ENCODE measurements around the gene SLC46A3.

SLC46A3 gene

DNA sequence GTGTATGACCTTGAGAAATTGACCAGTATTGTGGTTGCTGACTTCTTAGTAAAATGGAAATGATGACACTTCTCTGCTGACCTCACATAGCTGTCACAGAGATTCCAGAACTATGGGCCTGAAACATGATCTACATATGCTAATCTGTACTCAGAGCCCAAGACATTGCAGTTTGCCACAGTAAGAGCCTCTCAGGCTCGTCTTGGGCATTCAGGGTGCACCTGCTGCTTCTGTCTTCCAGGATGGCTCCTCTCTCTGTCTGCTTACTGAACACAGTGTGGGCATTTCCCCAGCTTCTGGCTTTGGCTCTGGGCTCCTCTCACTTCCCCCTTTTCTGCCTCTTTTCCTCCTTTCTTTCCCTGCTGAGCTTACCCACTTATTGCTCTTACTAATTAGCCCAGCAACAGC lies 22.3 kb upstream of the SLC46A3 start:
- TF ChIP-seq, protein P1, sequence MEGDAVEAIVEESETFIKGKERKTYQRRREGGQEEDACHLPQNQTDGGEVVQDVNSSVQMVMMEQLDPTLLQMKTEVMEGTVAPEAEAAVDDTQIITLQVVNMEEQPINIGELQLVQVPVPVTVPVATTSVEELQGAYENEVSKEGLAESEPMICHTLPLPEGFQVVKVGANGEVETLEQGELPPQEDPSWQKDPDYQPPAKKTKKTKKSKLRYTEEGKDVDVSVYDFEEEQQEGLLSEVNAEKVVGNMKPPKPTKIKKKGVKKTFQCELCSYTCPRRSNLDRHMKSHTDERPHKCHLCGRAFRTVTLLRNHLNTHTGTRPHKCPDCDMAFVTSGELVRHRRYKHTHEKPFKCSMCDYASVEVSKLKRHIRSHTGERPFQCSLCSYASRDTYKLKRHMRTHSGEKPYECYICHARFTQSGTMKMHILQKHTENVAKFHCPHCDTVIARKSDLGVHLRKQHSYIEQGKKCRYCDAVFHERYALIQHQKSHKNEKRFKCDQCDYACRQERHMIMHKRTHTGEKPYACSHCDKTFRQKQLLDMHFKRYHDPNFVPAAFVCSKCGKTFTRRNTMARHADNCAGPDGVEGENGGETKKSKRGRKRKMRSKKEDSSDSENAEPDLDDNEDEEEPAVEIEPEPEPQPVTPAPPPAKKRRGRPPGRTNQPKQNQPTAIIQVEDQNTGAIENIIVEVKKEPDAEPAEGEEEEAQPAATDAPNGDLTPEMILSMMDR (IDR thresholded peaks at IDR 0.05; ENCODE audit: low read depth, low read length), result no peak
- Histone ChIP-seq H3K4me3 (ENCODE audit: low read depth, low read length) (no peak overlapping the region), H3K36me3 (no peaks in the 10 kb centered on the region), H3K4me1 (no peaks in the 10 kb centered on the region; the same call in 1 of the 2 replicates), H3K9me3 (no peaks in the 10 kb centered on the region), H3K27me3 (no peaks in the 10 kb centered on the region)
- DNase-seq, result no peak

DNA sequence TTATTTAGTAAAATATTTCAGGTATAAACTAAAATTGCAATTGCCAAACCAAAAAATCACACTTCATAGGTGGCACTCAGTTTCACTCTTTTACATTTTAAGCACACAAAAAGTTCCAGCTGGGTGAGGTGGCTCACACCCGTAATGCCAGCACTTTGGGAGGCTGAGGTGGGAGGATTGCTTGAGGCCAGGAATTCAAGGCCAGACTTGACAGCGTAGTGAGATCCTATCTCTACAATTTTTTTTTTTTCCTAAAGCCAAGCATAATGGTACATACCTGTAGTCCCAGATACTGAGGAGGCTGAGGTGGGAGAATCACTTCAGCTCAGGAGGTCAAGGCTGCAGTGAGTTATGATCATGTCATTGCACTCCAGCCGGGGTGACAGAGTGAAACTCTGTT lies 20.6 kb upstream of the SLC46A3 start:
- Histone ChIP-seq H3K36me3 (no peaks in the 10 kb centered on the region), H3K9me3 (no peaks in the 10 kb centered on the region), H3K4me3 (ENCODE audit: low read depth, low read length) (no peak overlapping the region), H3K27me3 (no peaks in the 10 kb centered on the region), H3K4me1 (no peaks in the 10 kb centered on the region; the same call in 1 of the 2 replicates)
- TF ChIP-seq, protein P1 (IDR thresholded peaks at IDR 0.05; ENCODE audit: low read depth, low read length), result no peak
- DNase-seq, result no peak

DNA sequence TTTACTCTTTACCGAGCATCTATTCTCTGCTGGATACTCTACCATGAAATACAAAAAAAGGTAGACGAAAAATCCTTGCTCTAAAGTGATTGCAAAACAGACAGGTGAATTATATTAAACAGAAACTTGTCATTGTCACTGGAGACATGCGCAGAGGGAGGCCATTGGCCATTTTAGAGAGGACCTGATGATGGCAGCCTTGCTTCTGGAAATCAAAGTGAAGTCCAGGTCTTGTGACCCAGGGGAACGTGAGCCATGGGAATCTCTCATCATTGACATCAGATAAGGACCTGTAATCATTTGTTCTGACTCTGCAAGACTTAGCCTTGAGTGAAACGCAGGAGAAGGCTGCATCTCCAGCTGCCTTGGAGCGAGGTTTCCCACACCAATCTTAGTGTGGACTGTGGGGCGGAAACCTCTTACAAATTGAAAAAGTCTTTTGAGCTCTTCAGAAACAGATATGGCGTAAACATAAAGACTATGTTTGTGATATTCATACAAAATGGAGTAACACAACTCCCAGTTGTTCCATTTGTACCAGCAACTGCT lies 16.8 kb upstream of the SLC46A3 start:
- DNase-seq, result no peak
- Histone ChIP-seq H3K9me3 (no peaks in the 10 kb centered on the region), H3K36me3 (no peaks in the 10 kb centered on the region), H3K27me3 (no peaks in the 10 kb centered on the region), H3K4me3 (ENCODE audit: low read depth, low read length) (no peak overlapping the region), H3K4me1 (no peaks in the 10 kb centered on the region)
- TF ChIP-seq, protein P1 (IDR thresholded peaks at IDR 0.05; ENCODE audit: low read depth, low read length), result no peak

DNA sequence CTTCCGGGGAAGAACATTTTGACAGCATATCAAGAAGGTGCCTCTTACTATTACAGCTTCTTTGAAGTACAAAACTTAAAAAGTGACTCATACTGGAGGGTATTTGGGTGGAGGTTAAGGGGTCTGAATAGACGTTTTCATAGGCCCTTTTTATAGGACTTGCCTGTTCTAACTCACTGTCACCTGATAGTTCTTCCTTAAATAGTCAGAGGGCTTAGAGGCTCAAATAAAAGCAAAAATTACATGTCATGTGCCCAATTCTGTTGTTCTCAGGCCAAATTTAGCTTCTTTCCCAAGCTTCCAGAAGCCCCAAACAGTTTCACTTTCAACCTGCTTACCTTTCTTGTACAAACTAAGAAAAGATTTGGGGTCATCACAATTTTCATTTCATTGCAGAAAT lies 16.1 kb upstream of the SLC46A3 start:
- TF ChIP-seq, protein P1 (IDR thresholded peaks at IDR 0.05; ENCODE audit: low read depth, low read length), result no peak
- no peaks in the 10 kb centered on the region for H3K4me1 ChIP-seq
- no peak overlapping the region for H3K4me3 ChIP-seq (ENCODE audit: low read depth, low read length)
- DNase-seq, result no peak
- no peaks in the 10 kb centered on the region for H3K36me3 ChIP-seq
- no peaks in the 10 kb centered on the region for H3K9me3 ChIP-seq
- no peaks in the 10 kb centered on the region for H3K27me3 ChIP-seq

DNA sequence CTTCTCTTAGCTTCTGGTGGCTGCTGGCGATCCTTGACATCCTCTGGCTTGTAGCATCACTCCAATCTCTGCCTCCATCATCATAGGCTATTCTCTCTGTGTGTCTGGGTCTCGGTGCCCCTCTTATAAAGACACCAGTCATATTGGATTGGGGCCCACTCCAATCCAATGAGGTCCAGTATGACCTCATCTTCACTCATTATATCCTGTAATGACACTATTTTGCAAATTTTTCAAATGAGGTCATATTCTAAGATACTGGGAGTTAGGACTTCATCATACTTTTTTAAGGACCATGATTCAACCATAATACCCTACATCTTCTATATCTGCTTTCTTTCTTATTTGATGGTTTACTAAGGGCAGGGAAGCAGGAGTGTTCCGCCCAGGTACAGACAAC lies 12.0 kb upstream of the SLC46A3 start:
- no peaks in the 10 kb centered on the region for H3K27me3 ChIP-seq
- H3K4me3 ChIP-seq (ENCODE audit: low read depth, low read length), result no peak overlapping the region
- TF ChIP-seq, protein P1 (IDR thresholded peaks at IDR 0.05; ENCODE audit: low read depth, low read length), result no peak
- no peaks in the 10 kb centered on the region for H3K36me3 ChIP-seq
- no peak for DNase-seq
- H3K9me3 ChIP-seq, result no peaks in the 10 kb centered on the region
- no peaks in the 10 kb centered on the region for H3K4me1 ChIP-seq

DNA sequence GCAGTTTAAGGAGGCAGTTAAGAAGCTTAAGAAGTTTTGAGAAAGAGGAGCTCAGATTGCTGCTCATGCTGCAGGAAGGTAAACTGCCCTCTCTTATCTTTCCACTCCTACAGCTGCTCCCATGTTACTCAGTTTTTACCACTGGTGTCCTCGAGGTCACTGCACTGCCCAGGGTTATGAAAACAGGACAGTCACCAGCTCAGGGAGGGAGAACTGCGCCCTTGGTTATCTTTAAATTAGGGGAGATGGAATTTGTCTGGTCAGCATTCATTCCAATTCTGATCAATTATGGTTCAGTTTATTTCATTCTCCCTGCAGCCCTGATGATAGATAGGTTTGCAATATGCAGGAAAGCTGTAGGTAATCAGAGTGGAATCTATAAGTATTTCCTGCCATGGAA lies 10.8 kb upstream of the SLC46A3 start:
- no peak for DNase-seq
- Histone ChIP-seq H3K9me3 (no peaks in the 10 kb centered on the region), H3K27me3 (no peaks in the 10 kb centered on the region), H3K36me3 (no peaks in the 10 kb centered on the region), H3K4me1 (no peaks in the 10 kb centered on the region), H3K4me3 (ENCODE audit: low read depth, low read length) (no peak overlapping the region)
- TF ChIP-seq, protein P1 (IDR thresholded peaks at IDR 0.05; ENCODE audit: low read depth, low read length), result no peak
